HEK293 (cell line): ENCODE measurements around the gene AKAP12.

Source experiments
- AEBP2 ChIP-seq: fragments of 450-650 bp; formaldehyde crosslinking; IDR thresholded peaks from 2 replicates; pipeline ENCODE4 v1.5.1; 2016; ENCODE audit warnings: missing biosample characterization, missing genetic modification characterization, borderline replicate concordance
- FEZF1 ChIP-seq: fragments of 450-650 bp; formaldehyde crosslinking; IDR thresholded peaks from 2 replicates; pipeline ENCODE4 v1.5.1; 2016; ENCODE audit warnings: missing biosample characterization, missing genetic modification characterization
- GFI1B ChIP-seq: fragments of 450-650 bp; formaldehyde crosslinking; IDR thresholded peaks from 2 replicates; pipeline ENCODE4 v1.5.1; 2016; ENCODE audit warnings: missing biosample characterization, missing genetic modification characterization
- GLIS2 ChIP-seq: fragments of 450-650 bp; formaldehyde crosslinking; IDR thresholded peaks from 2 replicates; pipeline ENCODE4 v1.5.1; 2016; ENCODE audit warnings: missing biosample characterization, missing genetic modification characterization
- PRDM10 ChIP-seq: fragments of 450-650 bp; formaldehyde crosslinking; IDR thresholded peaks from 2 replicates; pipeline ENCODE4 v1.5.1; 2016; ENCODE audit warnings: missing biosample characterization, missing genetic modification characterization
- SP3 ChIP-seq: fragments of 450-650 bp; formaldehyde crosslinking; IDR thresholded peaks from 2 replicates; pipeline ENCODE4 v1.5.1; 2016; ENCODE audit warnings: missing biosample characterization, missing genetic modification characterization
- SP7 ChIP-seq: fragments of 450-650 bp; formaldehyde crosslinking; IDR thresholded peaks from 2 replicates; pipeline ENCODE4 v1.5.1; 2016; ENCODE audit warnings: missing biosample characterization, missing genetic modification characterization
- ZBTB1 ChIP-seq: fragments of 450-650 bp; formaldehyde crosslinking; IDR thresholded peaks from 2 replicates; pipeline ENCODE4 v1.5.1; 2016; ENCODE audit warnings: missing biosample characterization, missing genetic modification characterization
- ZBTB21 ChIP-seq: fragments of 450-650 bp; formaldehyde crosslinking; IDR thresholded peaks from 2 replicates; pipeline ENCODE4 v1.5.1; 2017; ENCODE audit warnings: missing biosample characterization, missing genetic modification characterization
- ZBTB48 ChIP-seq: fragments of 450-650 bp; formaldehyde crosslinking; IDR thresholded peaks from 2 replicates; pipeline ENCODE4 v1.5.1; 2016; ENCODE audit warnings: missing biosample characterization, missing genetic modification characterization
- ZEB2 ChIP-seq: fragments of 450-650 bp; formaldehyde crosslinking; IDR thresholded peaks from 2 replicates; pipeline ENCODE4 v1.5.1; 2016; ENCODE audit warnings: missing biosample characterization, missing genetic modification characterization
- ZIC2 ChIP-seq: fragments of 450-650 bp; formaldehyde crosslinking; IDR thresholded peaks from 2 replicates; pipeline ENCODE4 v1.5.1; 2016; ENCODE audit warnings: missing biosample characterization, missing genetic modification characterization
- ZNF114 ChIP-seq: fragments of 450-650 bp; formaldehyde crosslinking; IDR thresholded peaks from 2 replicates; pipeline ENCODE4 v1.5.0; 2017; ENCODE audit warnings: missing biosample characterization, missing genetic modification characterization
- ZNF138 ChIP-seq: fragments of 450-650 bp; formaldehyde crosslinking; IDR thresholded peaks from 2 replicates; pipeline ENCODE4 v1.5.1; 2016; ENCODE audit warnings: missing biosample characterization, missing genetic modification characterization, borderline replicate concordance
- ZNF140 ChIP-seq: fragments of 450-650 bp; formaldehyde crosslinking; IDR thresholded peaks from 2 replicates; pipeline ENCODE4 v1.5.1; 2016; ENCODE audit warnings: missing biosample characterization, missing genetic modification characterization
- ZNF169 ChIP-seq: fragments of 450-650 bp; formaldehyde crosslinking; IDR thresholded peaks from 2 replicates; pipeline ENCODE4 v1.5.1; 2016; ENCODE audit warnings: missing biosample characterization, missing genetic modification characterization
- ZNF239 ChIP-seq: fragments of 450-650 bp; formaldehyde crosslinking; IDR thresholded peaks from 2 replicates; pipeline ENCODE4 v1.5.1; 2016; ENCODE audit warnings: missing biosample characterization, missing genetic modification characterization
- ZNF24 ChIP-seq: fragments of 450-650 bp; formaldehyde crosslinking; IDR thresholded peaks from 2 replicates; pipeline ENCODE4 v1.5.1; 2016; ENCODE audit warnings: missing biosample characterization, missing genetic modification characterization
- ZNF280C ChIP-seq: fragments of 450-650 bp; formaldehyde crosslinking; IDR thresholded peaks from 2 replicates; pipeline ENCODE4 v1.5.1; 2016; ENCODE audit warnings: missing biosample characterization, missing genetic modification characterization
- ZNF354C ChIP-seq: fragments of 450-650 bp; formaldehyde crosslinking; IDR thresholded peaks from 2 replicates; pipeline ENCODE4 v1.5.1; 2016; ENCODE audit warnings: missing biosample characterization, missing genetic modification characterization, low read depth, borderline replicate concordance
- ZNF366 ChIP-seq: fragments of 450-650 bp; formaldehyde crosslinking; conservative IDR thresholded peaks from 2 replicates; pipeline ENCODE4 v1.5.1; 2016; ENCODE audit warnings: missing biosample characterization, missing genetic modification characterization
- ZNF394 ChIP-seq: fragments of 450-650 bp; formaldehyde crosslinking; IDR thresholded peaks from 2 replicates; pipeline ENCODE4 v1.5.1; 2016; ENCODE audit warnings: missing biosample characterization, missing genetic modification characterization, mild to moderate bottlenecking, moderate library complexity, borderline replicate concordance
- ZNF513 ChIP-seq: fragments of 450-650 bp; IDR thresholded peaks from 2 replicates; pipeline ENCODE4 v1.5.1; 2018; ENCODE audit warnings: missing biosample characterization, missing genetic modification characterization
- ZNF514 ChIP-seq: fragments of 450-650 bp; formaldehyde crosslinking; IDR thresholded peaks from 2 replicates; pipeline ENCODE4 v1.5.1; 2016; ENCODE audit warnings: missing biosample characterization, missing genetic modification characterization
- ZNF558 ChIP-seq: fragments of 450-650 bp; formaldehyde crosslinking; IDR thresholded peaks from 2 replicates; pipeline ENCODE4 v1.5.1; 2016; ENCODE audit warnings: missing biosample characterization, missing genetic modification characterization
- ZNF561 ChIP-seq: fragments of 450-650 bp; IDR thresholded peaks from 2 replicates; pipeline ENCODE4 v1.5.1; 2018; ENCODE audit warnings: missing biosample characterization, missing genetic modification characterization, borderline replicate concordance
- ZNF624 ChIP-seq: fragments of 450-650 bp; formaldehyde crosslinking; IDR thresholded peaks from 2 replicates; pipeline ENCODE4 v1.5.1; 2017; ENCODE audit warnings: missing biosample characterization, missing genetic modification characterization
- ZNF658 ChIP-seq: fragments of 450-650 bp; formaldehyde crosslinking; IDR thresholded peaks from 2 replicates; pipeline ENCODE4; 2016; ENCODE audit warnings: missing biosample characterization, missing genetic modification characterization
- ZNF660 ChIP-seq: fragments of 450-650 bp; IDR thresholded peaks from 2 replicates; pipeline ENCODE4 v1.5.1; 2018; ENCODE audit warnings: missing biosample characterization, mild to moderate bottlenecking, missing genetic modification characterization
- ZNF747 ChIP-seq: fragments of 450-650 bp; formaldehyde crosslinking; IDR thresholded peaks from 2 replicates; pipeline ENCODE4 v1.5.1; 2016; ENCODE audit warnings: missing biosample characterization, missing genetic modification characterization
- TF ChIP-seq, protein P1 (sequence below): fragments of 450-650 bp; formaldehyde crosslinking; IDR thresholded peaks from 2 replicates; pipeline ENCODE4 v1.5.1; 2017; ENCODE audit warnings: missing biosample characterization, missing genetic modification characterization

Gene AKAP12

DNA sequence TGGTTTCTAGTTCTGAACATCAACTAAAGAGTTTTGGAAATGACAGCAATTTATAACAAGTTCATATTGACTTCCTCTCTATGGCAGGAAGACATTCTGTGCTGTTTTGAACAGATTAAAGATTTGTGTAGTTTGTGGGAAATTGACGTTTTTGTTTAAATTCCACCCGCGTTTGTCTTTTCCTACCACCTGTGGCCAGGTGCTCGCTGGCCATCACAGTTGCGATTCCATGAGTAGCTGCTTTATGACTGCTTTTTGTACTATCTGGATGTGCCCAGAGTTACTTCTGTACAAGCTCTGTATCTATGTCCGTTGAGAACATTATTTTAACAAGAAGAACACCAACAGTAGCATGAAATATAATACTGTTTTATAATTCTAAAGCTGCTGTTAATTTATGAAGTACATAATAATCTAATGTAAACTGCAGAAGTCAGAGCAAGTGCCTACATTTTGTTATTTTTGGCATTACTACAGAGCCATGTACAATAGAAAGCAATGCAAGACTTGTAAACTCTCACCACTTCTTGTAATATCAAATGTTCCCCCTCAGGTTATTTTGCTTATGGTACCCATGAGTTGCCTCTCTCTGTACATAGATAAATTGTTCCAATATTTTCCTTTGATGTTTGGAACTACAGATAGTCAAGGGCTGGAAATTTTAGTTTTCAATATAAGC is 118.1 kb downstream of the AKAP12 start (continued):
- TF ChIP-seq ZNF138 (tag by site-specific recombination), result no peak
- TF ChIP-seq SP3 (tag by site-specific recombination), result no peak
- TF ChIP-seq ZNF280C, result no peak
- peak; percentile 88 for TF ChIP-seq GFI1B (tag by site-specific recombination)
- TF ChIP-seq FEZF1 (tag by site-specific recombination), result peak; percentile 97
- TF ChIP-seq ZNF169 (tag by site-specific recombination), result no peak
- TF ChIP-seq ZNF624 (tag by site-specific recombination), result no peak
- TF ChIP-seq ZNF354C (tag by site-specific recombination), result no peak
- TF ChIP-seq PRDM10 (tag by site-specific recombination), result peak; percentile 24; the same call in 1 of the 2 replicates
- TF ChIP-seq ZNF24 (tag by site-specific recombination), result peak; percentile 85
- no peak for TF ChIP-seq ZNF394
- TF ChIP-seq ZNF561 (tag by site-specific recombination), result peak; percentile 92; the same call in 1 of the 2 replicates
- peak; percentile 82 for TF ChIP-seq ZNF366 (tag by site-specific recombination)
- no peak for TF ChIP-seq ZIC2 (tag by site-specific recombination)
- no peak for TF ChIP-seq GLIS2
- TF ChIP-seq ZNF239 (tag by site-specific recombination), result no peak
- TF ChIP-seq ZNF513 (tag by site-specific recombination), result no peak
- TF ChIP-seq ZBTB1 (tag by site-specific recombination), result no peak
- TF ChIP-seq AEBP2 (tag by site-specific recombination), result no peak
- peak; percentile 55 for TF ChIP-seq SP7 (tag by site-specific recombination)
- TF ChIP-seq ZBTB48 (tag by site-specific recombination), result no peak
- no peak for TF ChIP-seq ZBTB21
- TF ChIP-seq ZEB2 (tag by site-specific recombination), result peak; percentile 78
- peak; percentile 57 for TF ChIP-seq ZNF660
- no peak for TF ChIP-seq ZNF514 (tag by site-specific recombination)
- TF ChIP-seq, protein P1, sequence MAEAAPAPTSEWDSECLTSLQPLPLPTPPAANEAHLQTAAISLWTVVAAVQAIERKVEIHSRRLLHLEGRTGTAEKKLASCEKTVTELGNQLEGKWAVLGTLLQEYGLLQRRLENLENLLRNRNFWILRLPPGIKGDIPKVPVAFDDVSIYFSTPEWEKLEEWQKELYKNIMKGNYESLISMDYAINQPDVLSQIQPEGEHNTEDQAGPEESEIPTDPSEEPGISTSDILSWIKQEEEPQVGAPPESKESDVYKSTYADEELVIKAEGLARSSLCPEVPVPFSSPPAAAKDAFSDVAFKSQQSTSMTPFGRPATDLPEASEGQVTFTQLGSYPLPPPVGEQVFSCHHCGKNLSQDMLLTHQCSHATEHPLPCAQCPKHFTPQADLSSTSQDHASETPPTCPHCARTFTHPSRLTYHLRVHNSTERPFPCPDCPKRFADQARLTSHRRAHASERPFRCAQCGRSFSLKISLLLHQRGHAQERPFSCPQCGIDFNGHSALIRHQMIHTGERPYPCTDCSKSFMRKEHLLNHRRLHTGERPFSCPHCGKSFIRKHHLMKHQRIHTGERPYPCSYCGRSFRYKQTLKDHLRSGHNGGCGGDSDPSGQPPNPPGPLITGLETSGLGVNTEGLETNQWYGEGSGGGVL, result peak; percentile 59
- no peak for TF ChIP-seq ZNF558 (tag by site-specific recombination)
- no peak for TF ChIP-seq ZNF658 (tag by site-specific recombination)
- TF ChIP-seq ZNF747 (tag by site-specific recombination), result no peak
- TF ChIP-seq ZNF114 (tag by site-specific recombination), result no peak
- no peak for TF ChIP-seq ZNF140 (tag by site-specific recombination)
